Subcutaneous abdominal adipose tissue (tissue), 5 donors: ENCODE results near the gene ANP32B.
A peak's percentile ranks its signal among the peaks of the same experiment; 100 is the strongest.

ENCODE experiments used
- H3K27ac ChIP-seq: one replicate; pipeline ENCODE4 v1.7.0; 2013; ENCODE audit warnings: low read depth, mild to moderate bottlenecking, inconsistent platforms, low read length, moderate library complexity
- H3K27me3 ChIP-seq, 5 donors: one replicate each; pipeline ENCODE4 v1.7.0; 2013; ENCODE audit warnings: low read length in 5 of 5, inconsistent platforms in 1 of 5; ENCODE audit not compliant: control insufficient read depth in 5 of 5, insufficient read depth in 4 of 5
- H3K36me3 ChIP-seq, 5 donors: one replicate each; pipeline ENCODE4 v1.7.0; 2013; ENCODE audit warnings: low read length in 5 of 5; ENCODE audit not compliant: control insufficient read depth in 5 of 5, insufficient read depth in 5 of 5
- H3K4me1 ChIP-seq, 5 donors: one replicate each; pipeline ENCODE4 v1.7.0; 2013; ENCODE audit warnings: low read length in 5 of 5, mild to moderate bottlenecking in 3 of 5, moderate library complexity in 1 of 5; ENCODE audit not compliant: control insufficient read depth in 5 of 5, insufficient read depth in 5 of 5
- H3K4me3 ChIP-seq, 5 donors: one replicate each; pipeline ENCODE4 v1.7.0; 2013; ENCODE audit warnings: low read length in 5 of 5, low read depth in 1 of 5
- H3K9ac ChIP-seq, 5 donors: one replicate each; pipeline ENCODE4 v1.7.0; 2013; ENCODE audit warnings: low read length in 5 of 5, mild to moderate bottlenecking in 4 of 5, moderate library complexity in 3 of 5
- H3K9me3 ChIP-seq, 5 donors: one replicate each; pipeline ENCODE4 v1.7.0; 2013; ENCODE audit warnings: low read length in 5 of 5; ENCODE audit not compliant: control insufficient read depth in 5 of 5
- donor health status: healthy.
- donor health status: healthy.
- donor health status: healthy.
- donor health status: healthy.
- donor health status: healthy.

ANP32B gene

GRCh38 chr9:98054376-98054951 lies 71.3 kb downstream of the ANP32B start:
- H3K36me3 ChIP-seq, result no peaks in the 10 kb centered on the region
- H3K9ac ChIP-seq, result no peak overlapping the region
- H3K4me1 ChIP-seq, result peaks cover 0 to 22% (median 15%) of the 10 kb centered on the region in 5 donors
- H3K4me3 ChIP-seq, result no peak overlapping the region
- no peaks in the 10 kb centered on the region for H3K9me3 ChIP-seq
- no peaks in the 10 kb centered on the region for H3K27me3 ChIP-seq
- no peak overlapping the region for H3K27ac ChIP-seq

GRCh38 chr9:98056269-98057137 lies 73.4 kb downstream of the ANP32B start, which contains the start of gene NANS:
NANS (plus strand) TSS chr9:98056732; CDS start chr9:98056809, 77 bp downstream.
- Histone ChIP-seq H3K4me3 (peak within 1 kb of the TSS; percentile 74 to 92 (median 83)), H3K4me1 (peaks cover 0 to 22% (median 18%) of the 10 kb centered on the region in 5 donors), H3K27ac (peak within 1 kb of the TSS; percentile 94), H3K36me3 (peaks cover 0 to 7% (median 6%) of the 10 kb centered on the region in 5 donors), H3K9ac (peak within 1 kb of the TSS; percentile 16 to 96 (median 90)), H3K27me3 (no peaks in the 10 kb centered on the region), H3K9me3 (no peaks in the 10 kb centered on the region)

- Histone ChIP-seq H3K9ac (peak overlapping the region; percentile 16 to 96 (median 90)), H3K4me1 (peaks cover 0 to 22% (median 18%) of the 10 kb centered on the region in 5 donors), H3K9me3 (no peaks in the 10 kb centered on the region), H3K4me3 (peak overlapping the region; percentile 74 to 92 (median 83)), H3K27me3 (no peaks in the 10 kb centered on the region), H3K36me3 (peaks cover 0 to 13% (median 8%) of the 10 kb centered on the region in 5 donors), H3K27ac (peak overlapping the region; percentile 94)
Measured at GRCh38 chr9:98057138-98057799, 74.1 kb downstream of the ANP32B start.

GRCh38 chr9:98062161-98062560 lies 79.0 kb downstream of the ANP32B start:
- no peaks in the 10 kb centered on the region for H3K27me3 ChIP-seq
- H3K36me3 ChIP-seq, result peaks cover 0 to 44% (median 28%) of the 10 kb centered on the region in 5 donors
- H3K27ac ChIP-seq, result no peak overlapping the region
- no peak overlapping the region for H3K4me3 ChIP-seq
- no peak overlapping the region for H3K9ac ChIP-seq
- no peaks in the 10 kb centered on the region for H3K9me3 ChIP-seq
- peaks cover 0 to 19% (median 11%) of the 10 kb centered on the region in 5 donors for H3K4me1 ChIP-seq

GRCh38 chr9:98064623-98065392 lies 81.7 kb downstream of the ANP32B start:
- no peak overlapping the region for H3K27ac ChIP-seq
- H3K9ac ChIP-seq, result no peak overlapping the region
- no peaks in the 10 kb centered on the region for H3K27me3 ChIP-seq
- H3K9me3 ChIP-seq, result no peaks in the 10 kb centered on the region
- peaks cover 0 to 5% (median 1%) of the 10 kb centered on the region in 5 donors for H3K4me1 ChIP-seq
- H3K36me3 ChIP-seq, result peaks cover 0 to 46% (median 28%) of the 10 kb centered on the region in 5 donors
- H3K4me3 ChIP-seq, result no peak overlapping the region
